Transverse colon (tissue), 4 donors: ENCODE results near the gene ZNF462.

ENCODE experiments used
- EP300 ChIP-seq: sonication (generic); formaldehyde crosslinking; IDR thresholded peaks from one replicate; pipeline ENCODE4 v1.6.1; 2017; ENCODE audit warnings: antibody characterized with exemption, low read depth
- POLR2A ChIP-seq: fragments of 450-650 bp; IDR thresholded peaks from one replicate; pipeline ENCODE4 v1.6.1; 2016; ENCODE audit warnings: antibody characterized with exemption, mild to moderate bottlenecking, moderate library complexity
- POLR2AphosphoS5 ChIP-seq, 3 donors: sonication (generic); formaldehyde crosslinking; IDR thresholded peaks; one replicate each; pipeline ENCODE4 v1.6.1; 2016; ENCODE audit warnings: antibody characterized with exemption in 3 of 3
- TF ChIP-seq, protein P1 (sequence below), 5 experiments: fragments of 200-600 bp in 3 of 5; fragments of 450-650 bp in 2 of 5; sonication (generic) in 3 of 5; IDR thresholded peaks; 1 replicate in 2 of 5; 2 replicates in 3 of 5; pipeline ENCODE4 v1.5.1; 2016 to 2017; ENCODE audit warnings: antibody characterized with exemption in 5 of 5, inconsistent platforms in 3 of 5, mild to moderate bottlenecking in 2 of 5, moderate library complexity in 1 of 5

DNA sequence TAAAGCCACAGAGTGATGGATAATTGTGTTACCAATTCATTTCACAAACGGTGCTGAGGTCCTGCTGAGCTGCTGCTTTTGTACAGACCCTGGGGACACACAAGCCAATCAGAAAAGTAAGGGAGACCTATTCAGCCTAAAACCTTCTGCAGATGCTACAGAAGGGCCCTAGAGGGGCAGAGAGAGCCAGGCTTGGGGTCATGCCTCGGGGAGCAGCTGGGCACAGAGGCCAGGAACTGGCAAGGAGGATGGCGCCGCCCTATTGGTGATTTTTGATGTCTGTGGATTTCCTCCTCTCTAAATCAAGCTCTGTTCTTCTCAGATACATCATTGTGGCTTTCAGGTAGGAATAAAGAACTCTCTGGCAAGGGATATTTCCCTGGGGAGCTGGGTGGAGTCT, 181.9 kb downstream of the ZNF462 start:
- TF ChIP-seq POLR2A = no peak
- TF ChIP-seq, protein P1, sequence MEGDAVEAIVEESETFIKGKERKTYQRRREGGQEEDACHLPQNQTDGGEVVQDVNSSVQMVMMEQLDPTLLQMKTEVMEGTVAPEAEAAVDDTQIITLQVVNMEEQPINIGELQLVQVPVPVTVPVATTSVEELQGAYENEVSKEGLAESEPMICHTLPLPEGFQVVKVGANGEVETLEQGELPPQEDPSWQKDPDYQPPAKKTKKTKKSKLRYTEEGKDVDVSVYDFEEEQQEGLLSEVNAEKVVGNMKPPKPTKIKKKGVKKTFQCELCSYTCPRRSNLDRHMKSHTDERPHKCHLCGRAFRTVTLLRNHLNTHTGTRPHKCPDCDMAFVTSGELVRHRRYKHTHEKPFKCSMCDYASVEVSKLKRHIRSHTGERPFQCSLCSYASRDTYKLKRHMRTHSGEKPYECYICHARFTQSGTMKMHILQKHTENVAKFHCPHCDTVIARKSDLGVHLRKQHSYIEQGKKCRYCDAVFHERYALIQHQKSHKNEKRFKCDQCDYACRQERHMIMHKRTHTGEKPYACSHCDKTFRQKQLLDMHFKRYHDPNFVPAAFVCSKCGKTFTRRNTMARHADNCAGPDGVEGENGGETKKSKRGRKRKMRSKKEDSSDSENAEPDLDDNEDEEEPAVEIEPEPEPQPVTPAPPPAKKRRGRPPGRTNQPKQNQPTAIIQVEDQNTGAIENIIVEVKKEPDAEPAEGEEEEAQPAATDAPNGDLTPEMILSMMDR (IDR thresholded peaks at IDR 0.05) = peak in 1 of 5 experiments; percentile 15
- no peak for TF ChIP-seq EP300
- TF ChIP-seq POLR2AphosphoS5 (IDR thresholded peaks at IDR 0.05) = no peak
